ENCODE data around the gene NR1D1.
A peak's percentile ranks its signal among the peaks of the same experiment; 100 is the strongest.

NR1D1 gene

GRCh38 chr17:40115101-40115436 lies 14.7 kb upstream of the NR1D1 start:
- TF ChIP-seq GATA2 (IDR thresholded peaks at IDR 0.05; ENCODE audit: low read depth, low read length) (no peak), GATA3 (IDR thresholded peaks at IDR 0.05; ENCODE audit: low read depth, low read length) (no peak)

- TF ChIP-seq GATA2 (IDR thresholded peaks at IDR 0.05; ENCODE audit: low read depth, low read length) = no peak
- no peak for TF ChIP-seq GATA3 (IDR thresholded peaks at IDR 0.05; ENCODE audit: low read depth, low read length)
These were observed 13.5 kb upstream of the NR1D1 start for GRCh38 chr17:40113907-40114245.

GRCh38 chr17:40113110-40113906 lies 12.9 kb upstream of the NR1D1 start:
- TF ChIP-seq GATA2 (IDR thresholded peaks at IDR 0.05; ENCODE audit: low read depth, low read length) = no peak
- no peak for TF ChIP-seq GATA3 (IDR thresholded peaks at IDR 0.05; ENCODE audit: low read depth, low read length)

GRCh38 chr17:40112718-40113109 lies 12.3 kb upstream of the NR1D1 start:
- TF ChIP-seq GATA2 (IDR thresholded peaks at IDR 0.05; ENCODE audit: low read depth, low read length) = no peak
- TF ChIP-seq GATA3 (IDR thresholded peaks at IDR 0.05; ENCODE audit: low read depth, low read length) = no peak

GRCh38 chr17:40112191-40112711 lies 11.9 kb upstream of the NR1D1 start:
- TF ChIP-seq GATA3 (IDR thresholded peaks at IDR 0.05; ENCODE audit: low read depth, low read length) (no peak), GATA2 (IDR thresholded peaks at IDR 0.05; ENCODE audit: low read depth, low read length) (no peak)

GRCh38 chr17:40111221-40112128 lies 11.1 kb upstream of the NR1D1 start:
- TF ChIP-seq GATA2 (IDR thresholded peaks at IDR 0.05; ENCODE audit: low read depth, low read length) (no peak), GATA3 (IDR thresholded peaks at IDR 0.05; ENCODE audit: low read depth, low read length) (no peak)

GRCh38 chr17:40110026-40110845 lies 9.8 kb upstream of the NR1D1 start:
- TF ChIP-seq GATA3 (IDR thresholded peaks at IDR 0.05; ENCODE audit: low read depth, low read length) (no peak; the same call in 1 of the 2 replicates), GATA2 (IDR thresholded peaks at IDR 0.05; ENCODE audit: low read depth, low read length) (peak; percentile 97)

- TF ChIP-seq GATA3 (IDR thresholded peaks at IDR 0.05; ENCODE audit: low read depth, low read length) (no peak), GATA2 (IDR thresholded peaks at IDR 0.05; ENCODE audit: low read depth, low read length) (no peak)
These were observed 8.8 kb upstream of the NR1D1 start for GRCh38 chr17:40108970-40109824.

- TF ChIP-seq GATA2 (IDR thresholded peaks at IDR 0.05; ENCODE audit: low read depth, low read length) = no peak
- TF ChIP-seq GATA3 (IDR thresholded peaks at IDR 0.05; ENCODE audit: low read depth, low read length) = no peak
These were observed 7.3 kb upstream of the NR1D1 start for GRCh38 chr17:40107522-40108174.

- TF ChIP-seq GATA3 (IDR thresholded peaks at IDR 0.05; ENCODE audit: low read depth, low read length) (no peak), GATA2 (IDR thresholded peaks at IDR 0.05; ENCODE audit: low read depth, low read length) (no peak)
These were observed 6.6 kb upstream of the NR1D1 start for GRCh38 chr17:40106760-40107521.

GRCh38 chr17:40105861-40106759 lies 5.7 kb upstream of the NR1D1 start:
- TF ChIP-seq GATA3 (IDR thresholded peaks at IDR 0.05; ENCODE audit: low read depth, low read length) = no peak
- TF ChIP-seq GATA2 (IDR thresholded peaks at IDR 0.05; ENCODE audit: low read depth, low read length) = no peak

Measured in SH-SY5Y (cell line).